GM10847 (cell line): ENCODE measurements around the gene CHEK2.
"Not testable (repeated sequence)": the region's sequence is repeated elsewhere in the genome, so short reads cannot be mapped to it uniquely, and the experiment has no call there.

Experiments used
- POLR2A ChIP-seq: IDR thresholded peaks from 2 replicates; pipeline ENCODE4 v1.6.1; 2011; ENCODE audit not compliant: insufficient read length; ENCODE audit errors: extremely low read depth

The CHEK2 gene

DNA sequence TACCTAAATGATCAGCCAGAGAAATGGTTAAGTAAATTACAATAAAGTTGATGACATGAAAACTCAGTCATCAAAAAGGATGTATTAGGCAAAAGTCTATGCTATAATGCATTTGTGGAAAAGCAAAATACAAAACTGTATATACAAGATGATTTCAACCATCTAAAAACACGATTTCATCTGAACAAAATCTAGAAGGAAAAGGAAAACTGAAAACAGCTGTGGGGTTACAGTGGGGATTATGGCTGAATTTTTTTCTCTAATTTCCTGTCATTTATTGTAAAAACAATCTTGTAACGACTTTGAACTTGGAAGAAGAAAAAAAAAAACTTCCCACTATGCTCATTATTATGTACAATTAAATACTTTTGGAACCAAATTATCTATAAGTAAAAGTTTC lies 30.3 kb downstream of the CHEK2 start:
- TF ChIP-seq POLR2A: no peak

DNA sequence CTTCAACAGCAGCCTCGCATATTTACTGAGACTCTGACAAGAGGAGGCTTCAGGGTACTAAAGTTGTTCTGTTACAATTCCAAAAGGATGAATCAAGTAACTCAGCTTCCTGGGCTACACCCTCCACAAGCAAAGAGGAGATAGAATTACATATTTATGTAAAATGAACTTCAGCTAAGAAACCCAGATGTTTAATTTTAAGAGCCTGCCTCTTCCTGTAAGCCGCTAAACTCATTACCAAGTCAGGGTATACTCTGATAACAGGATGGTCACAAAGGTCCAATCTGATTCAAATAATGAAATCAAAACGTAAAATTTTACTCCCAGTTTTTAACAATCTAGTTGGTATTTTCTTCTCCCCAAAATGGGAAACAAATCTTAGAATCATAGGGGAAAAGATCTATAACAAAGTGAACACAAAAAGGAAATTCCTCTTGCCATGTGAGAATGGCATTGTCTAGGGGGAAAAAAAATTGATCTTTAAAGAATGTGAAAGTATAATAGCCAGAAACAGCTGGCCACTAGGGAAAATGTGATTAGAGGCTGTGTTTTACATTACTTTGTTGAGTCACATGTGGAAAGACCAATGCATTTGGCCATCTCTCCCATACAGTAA lies 30.9 kb downstream of the CHEK2 start:
- TF ChIP-seq POLR2A: no peak

DNA sequence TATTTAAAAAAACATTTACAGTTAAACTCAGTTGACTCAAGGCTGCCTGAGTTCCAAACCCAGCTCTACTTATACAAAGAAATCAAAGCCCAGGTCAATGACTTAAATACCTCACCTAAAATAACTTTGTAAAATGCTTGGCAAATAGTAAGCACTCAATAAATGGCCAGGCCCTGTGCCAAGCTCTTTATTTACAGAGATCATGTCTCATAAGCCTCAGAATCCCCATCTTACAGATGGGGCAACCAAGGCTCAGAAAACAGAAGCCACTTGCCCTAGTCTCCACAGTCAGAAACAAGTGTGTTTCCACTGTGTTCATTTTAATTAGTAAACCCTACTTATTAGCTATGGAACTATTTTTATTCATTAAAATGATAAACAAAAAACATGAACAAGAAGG lies 31.5 kb downstream of the CHEK2 start:
- no peak for TF ChIP-seq POLR2A

DNA sequence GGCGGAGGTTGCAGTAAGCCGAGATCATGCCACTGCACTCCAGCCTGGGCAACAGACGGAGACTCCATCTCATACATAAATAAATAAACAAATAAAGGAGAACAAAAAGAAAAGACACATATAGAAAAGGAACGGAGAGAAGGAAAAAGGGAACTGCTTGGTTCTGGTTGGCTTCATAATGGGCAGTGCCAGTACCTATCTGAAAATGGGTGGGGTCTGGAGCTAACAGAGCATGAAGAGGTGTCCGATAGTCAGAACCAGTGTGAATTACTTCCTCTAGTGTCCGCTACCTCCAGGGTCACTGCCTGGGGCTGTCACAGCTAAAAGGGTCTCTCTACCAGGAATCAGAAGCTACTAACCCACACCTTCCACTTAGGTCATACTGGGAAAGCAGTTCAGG lies 34.8 kb downstream of the CHEK2 start:
- TF ChIP-seq POLR2A: no peak

DNA sequence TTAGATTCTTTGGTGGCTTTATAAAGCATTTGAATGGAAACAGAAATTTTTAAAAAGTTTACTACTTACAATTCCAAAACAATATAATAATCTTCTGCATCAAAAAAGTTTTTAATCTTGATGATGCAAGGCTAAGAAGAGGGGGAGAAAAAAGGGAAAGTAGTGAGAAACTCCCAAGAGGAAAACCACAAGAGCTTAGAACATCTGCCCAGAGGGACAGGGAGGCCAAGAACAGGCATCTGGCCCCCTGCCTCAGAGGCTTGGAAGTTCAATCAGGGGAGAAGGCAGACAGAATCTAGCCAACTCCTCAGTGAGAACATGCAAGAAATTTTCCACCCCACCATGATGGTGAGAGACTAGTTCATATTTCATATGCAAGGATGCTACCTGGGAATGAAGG lies 38.2 kb downstream of the CHEK2 start:
- TF ChIP-seq POLR2A: no peak

DNA sequence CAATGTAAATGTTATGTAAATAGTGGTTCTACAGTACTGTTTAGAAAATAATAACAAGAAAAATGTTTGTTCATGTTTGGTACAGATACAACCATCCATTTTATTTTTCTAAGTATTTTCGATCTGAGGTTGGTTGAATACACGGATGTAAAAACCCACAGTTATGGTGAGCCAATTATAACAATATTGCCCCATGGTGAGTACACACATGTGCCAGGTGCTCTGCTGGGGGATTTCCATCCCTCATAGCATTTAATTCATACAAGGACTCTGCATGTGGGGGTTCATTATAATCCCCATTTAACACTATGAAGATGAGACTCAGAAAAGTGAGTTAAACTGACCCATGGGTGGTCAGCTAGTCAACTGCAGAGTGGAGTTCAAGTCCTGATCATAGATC lies 38.7 kb downstream of the CHEK2 start:
- TF ChIP-seq POLR2A: no peak

DNA sequence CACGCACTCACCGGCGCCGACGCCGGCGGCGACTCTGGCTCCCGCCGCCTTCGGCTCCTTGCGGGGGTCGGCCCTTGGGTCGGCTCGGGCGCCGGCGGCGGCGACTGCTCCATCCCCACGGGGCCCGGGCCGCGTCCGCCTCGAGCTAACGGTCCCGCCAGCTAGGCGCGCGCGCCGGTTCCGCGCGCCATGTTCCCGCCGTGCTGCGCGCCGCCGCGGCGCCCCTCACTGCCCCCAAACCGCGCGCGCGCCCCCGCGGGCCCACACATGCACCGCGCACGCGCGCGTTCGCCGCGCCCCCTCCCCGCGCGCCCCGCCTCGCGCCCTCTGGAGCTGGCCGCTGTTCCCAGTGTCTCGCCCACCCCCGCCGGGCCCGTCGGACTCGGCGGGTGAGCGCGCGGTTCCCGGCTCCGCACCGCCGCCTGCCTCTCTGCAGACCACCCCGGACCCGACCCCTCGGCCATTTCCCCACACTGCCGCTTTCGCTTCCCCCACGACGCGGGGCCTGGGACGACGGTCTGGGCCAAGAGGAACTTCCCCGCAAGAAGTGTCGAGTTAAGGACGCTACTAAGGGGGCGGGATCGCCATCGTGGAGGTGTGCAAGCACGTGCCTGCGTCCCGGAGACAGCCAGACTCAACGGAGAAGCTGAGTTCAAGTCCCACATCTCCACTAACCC lies 61.9 kb downstream of the CHEK2 start, which contains the start of gene TTC28:
TTC28 (minus strand) TSS at position 230 of the 677 bp plus-strand sequence; CDS start at position 113, 117 bp downstream.
- TF ChIP-seq POLR2A: not testable (repeated sequence)

DNA sequence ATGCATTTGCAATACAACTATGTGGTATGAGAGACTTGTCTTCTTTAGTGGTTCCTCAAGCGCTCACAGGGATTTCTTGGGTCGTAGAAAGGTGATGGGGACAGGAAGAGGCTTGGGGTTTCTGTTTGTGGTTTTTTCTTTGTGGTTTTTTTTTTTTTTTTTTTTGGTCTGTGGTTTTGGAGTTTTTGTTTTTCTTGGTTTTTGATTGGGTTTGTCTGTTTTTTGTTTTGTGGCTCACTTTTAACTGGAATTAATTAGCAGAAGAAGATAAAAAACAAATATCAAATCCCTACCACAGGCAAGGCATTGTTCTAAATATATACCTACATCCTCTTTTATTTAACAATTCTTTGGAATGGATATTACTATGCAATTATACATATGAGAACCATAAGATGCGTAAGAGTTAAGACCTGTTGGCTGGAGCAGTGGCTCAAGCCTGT lies 67.5 kb downstream of the CHEK2 start:
- no peak for TF ChIP-seq POLR2A

DNA sequence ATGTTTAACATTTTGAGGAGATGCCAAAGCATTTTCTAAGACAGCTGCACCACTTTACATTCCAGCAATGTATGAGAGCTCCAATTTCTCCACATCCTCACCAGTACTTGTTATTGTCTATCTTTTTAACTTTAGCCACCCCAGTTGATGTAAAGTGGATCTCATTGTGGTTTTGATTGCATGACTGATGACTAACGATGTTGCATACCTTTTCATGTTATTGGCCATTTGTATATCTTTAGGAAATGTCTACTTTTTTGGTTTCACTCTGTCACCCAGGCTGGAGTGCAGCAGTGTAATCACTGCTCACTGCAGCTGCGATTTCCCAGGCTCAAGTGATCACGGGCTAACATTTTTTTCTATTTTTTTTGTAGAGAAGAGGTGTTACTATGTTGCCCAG lies 70.9 kb downstream of the CHEK2 start:
- no peak for TF ChIP-seq POLR2A

DNA sequence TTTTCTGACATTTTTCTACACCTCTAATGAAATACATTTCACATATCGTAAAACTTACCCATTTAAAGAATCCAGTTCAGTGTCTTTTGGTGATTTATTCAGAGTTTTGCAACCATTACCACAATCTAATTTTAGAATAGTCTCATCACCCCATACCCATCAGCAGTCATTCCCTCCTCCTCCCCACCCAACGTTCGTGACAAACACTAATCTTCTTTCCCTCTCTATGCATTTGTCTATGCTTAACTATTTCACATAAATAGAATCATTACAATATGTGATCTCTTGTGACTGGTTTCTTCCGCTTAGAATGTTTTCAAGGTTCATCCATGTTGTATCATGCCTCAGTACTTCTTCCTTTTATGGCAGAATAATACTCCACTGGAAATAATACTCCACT lies 71.5 kb downstream of the CHEK2 start:
- no peak for TF ChIP-seq POLR2A

DNA sequence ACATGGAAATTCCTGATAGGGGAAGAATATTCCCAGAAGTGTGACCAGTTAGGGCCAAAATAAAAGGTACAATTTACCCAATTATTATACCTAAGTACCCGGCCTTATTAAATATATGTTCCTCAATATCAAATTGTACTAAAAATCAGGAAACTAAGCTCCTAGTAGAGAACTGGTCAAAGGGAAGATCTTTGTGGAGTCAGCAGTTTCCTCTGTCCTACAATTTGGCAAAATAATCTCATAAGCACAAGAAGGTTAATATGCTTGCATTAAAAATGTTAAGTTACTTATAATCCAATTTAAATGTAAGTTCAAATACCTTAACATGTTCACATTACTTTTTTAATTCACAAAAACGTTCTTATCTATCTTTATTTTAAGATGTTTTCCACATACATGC lies 72.2 kb downstream of the CHEK2 start:
- no peak for TF ChIP-seq POLR2A

DNA sequence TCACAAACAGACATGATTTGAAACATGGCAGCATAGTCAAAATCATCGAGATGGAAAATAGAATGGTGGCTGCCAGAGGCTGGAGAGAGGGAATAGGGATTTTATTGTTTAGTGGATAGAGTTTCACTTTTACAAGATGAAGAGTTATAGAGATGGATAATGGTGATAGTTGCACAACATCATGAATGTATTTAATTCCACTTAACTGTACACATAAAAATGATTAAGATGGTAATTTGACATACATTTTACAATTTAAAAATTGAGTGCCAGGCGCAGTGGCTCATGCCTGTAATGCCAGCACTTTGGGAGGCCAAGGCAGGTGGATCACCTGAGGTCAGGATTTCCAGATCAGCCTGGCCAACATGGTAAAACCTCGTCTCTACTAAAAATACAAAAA lies 83.2 kb downstream of the CHEK2 start:
- TF ChIP-seq POLR2A: no peak

DNA sequence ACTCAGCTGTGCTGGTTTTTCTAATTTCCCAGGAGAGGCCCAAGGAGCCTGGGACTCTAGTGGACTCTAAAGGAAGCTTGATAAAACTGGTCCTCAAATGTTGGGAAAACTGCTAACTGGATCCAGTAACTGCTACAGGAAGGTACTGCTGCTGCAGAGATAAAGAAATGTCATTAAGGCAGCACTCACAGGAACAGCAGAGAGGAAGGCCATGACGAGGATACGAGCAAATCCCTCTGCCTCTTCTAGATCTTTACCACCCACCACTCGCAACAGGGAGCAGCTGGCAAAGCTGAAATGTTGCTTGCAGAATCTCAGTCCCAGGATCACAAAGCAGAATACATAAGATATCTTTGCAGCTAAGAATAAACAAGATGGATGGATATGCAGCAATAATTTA lies 85.4 kb downstream of the CHEK2 start:
- TF ChIP-seq POLR2A: no peak

DNA sequence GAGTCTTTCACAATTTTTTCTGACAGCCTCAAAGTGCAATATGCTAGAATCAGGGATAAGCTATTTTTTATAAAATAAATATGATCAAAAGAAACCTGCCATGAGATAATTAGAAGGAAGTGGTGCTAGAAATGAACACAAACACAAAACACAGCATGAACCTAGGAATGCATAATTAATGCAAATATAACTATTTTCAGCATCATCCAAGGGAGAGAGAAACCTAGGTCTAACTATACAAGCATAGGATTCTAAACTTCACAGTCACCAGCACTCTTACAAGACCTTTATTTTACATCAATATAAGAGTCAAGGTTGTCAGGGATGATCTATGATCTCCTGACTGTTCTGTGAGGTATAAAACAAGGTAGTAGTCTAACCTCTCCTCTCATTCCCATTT lies 91.2 kb downstream of the CHEK2 start:
- no peak for TF ChIP-seq POLR2A

DNA sequence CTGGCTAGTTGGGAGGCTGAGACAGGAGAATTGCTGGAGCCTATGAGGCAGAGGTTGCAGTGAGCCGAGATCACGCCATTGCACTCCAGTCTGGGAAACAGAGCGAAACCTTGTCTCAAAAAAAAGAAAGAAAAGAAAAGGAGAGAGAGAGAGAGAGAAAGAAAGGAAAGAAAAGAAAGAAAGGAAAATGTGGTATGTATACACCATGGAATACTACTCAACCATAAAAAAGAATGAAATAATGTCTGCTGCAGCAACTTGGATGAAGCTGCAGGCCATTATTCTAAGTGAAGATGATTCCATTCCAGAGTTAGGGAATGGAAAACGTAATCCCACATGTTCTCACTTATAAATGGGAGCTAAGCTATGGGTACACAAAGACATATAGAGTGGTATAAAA lies 92.8 kb downstream of the CHEK2 start:
- no peak for TF ChIP-seq POLR2A

DNA sequence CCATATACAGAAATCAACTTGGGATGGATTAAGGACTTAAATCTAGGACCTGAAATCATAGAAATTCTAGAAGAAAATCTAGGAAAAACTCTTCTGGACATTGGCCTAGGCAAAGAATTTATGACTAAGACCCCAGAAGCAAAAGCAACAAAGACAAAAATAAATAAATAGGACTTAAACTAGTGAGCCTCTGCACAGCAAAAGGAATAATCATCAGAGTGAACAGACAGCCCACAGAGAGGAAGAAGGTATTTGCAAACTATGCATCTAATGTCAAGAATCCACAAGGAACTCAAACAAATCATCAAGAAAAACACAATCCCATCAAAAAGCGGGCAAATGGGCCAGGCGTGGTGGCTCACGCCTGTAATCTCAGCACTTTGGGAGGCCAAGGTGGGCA lies 94.4 kb downstream of the CHEK2 start:
- no peak for TF ChIP-seq POLR2A

DNA sequence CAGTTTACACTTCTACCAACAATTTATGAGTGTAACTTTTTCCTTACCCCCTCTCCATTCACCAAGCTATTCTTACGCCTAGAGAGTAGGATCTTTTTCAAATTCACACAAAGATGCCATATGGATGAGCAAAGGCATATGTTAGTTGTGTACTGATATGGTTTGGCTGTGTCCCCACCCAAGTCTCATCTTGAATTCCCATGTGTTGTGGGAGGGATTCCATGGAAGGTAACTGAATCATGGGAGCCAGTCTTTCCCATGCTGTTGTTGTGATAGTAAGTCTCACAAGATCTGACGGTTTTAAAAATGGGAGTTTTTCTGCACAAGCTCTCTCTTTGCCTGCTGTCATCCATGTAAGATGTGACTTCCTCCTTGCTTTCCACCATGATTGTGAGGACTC lies 102.3 kb downstream of the CHEK2 start:
- TF ChIP-seq POLR2A: no peak
